Tibial nerve (tissue), 4 donors: Measurements from ENCODE around the gene FYB1. TPM values are rescaled to one million over a fixed set of nuclear protein-coding genes. Genes with fewer than 3 reads are reported as not detected.

Experiments
- DNase-seq, 2 donors: peaks; one replicate each; pipeline ENCODE4 v3.0.0-alpha.2; 2019; ENCODE audit warnings: low spot score in 2 of 2
- H3K27ac ChIP-seq, 4 donors: fragments of 200-600 bp; sonication (generic) in 3 of 4; one replicate each; pipeline ENCODE4 v1.5.1; 2017 to 2019; ENCODE audit warnings: mild to moderate bottlenecking in 1 of 4
- H3K27me3 ChIP-seq, 2 donors: fragments of 200-600 bp; sonication (generic) in 1 of 2; one replicate each; pipeline versions ENCODE4 v1.5.1 to v1.6.0; 2017 to 2019
- H3K36me3 ChIP-seq, 3 donors: fragments of 200-600 bp; sonication (generic); one replicate each; pipeline ENCODE4 v1.5.1; 2018 to 2019
- H3K4me1 ChIP-seq, 4 donors: fragments of 200-600 bp; sonication (generic) in 3 of 4; one replicate each; pipeline ENCODE4 v1.5.1; 2017 to 2019
- H3K4me3 ChIP-seq, 4 donors: fragments of 200-600 bp; sonication (generic) in 3 of 4; one replicate each; pipeline ENCODE4 v1.5.1; 2017 to 2019; ENCODE audit warnings: mild to moderate bottlenecking in 1 of 4, moderate library complexity in 1 of 4
- H3K9me3 ChIP-seq, 4 donors: fragments of 200-600 bp; sonication (generic) in 3 of 4; one replicate each; pipeline ENCODE4 v1.5.1; 2017 to 2019
- EP300 ChIP-seq, 2 donors: sonication (generic); formaldehyde crosslinking; IDR thresholded peaks; one replicate each; pipeline ENCODE4 v1.6.1; 2017; ENCODE audit warnings: antibody characterized with exemption in 2 of 2, mild to moderate bottlenecking in 1 of 2
- POLR2A ChIP-seq, 2 donors: fragments of 450-650 bp; IDR thresholded peaks; one replicate each; pipeline ENCODE4 v1.6.1; 2017; ENCODE audit warnings: antibody characterized with exemption in 2 of 2, mild to moderate bottlenecking in 2 of 2, moderate library complexity in 2 of 2
- WGBS, 2 donors: methylation state at CpG; one replicate each; pipeline ENCODE4 v1.1.5; 2018; 5-methylcytosine and 5-hydroxymethylcytosine counted together
- total RNA-seq, 4 donors: library from RNA; depleted of rRNA; stranded (reverse); fragments of >200 nt; gene quantifications; one replicate each; pipeline ENCODE4 v1.1.0, GENCODE V29; 2016
- TF ChIP-seq, protein P1 (sequence below), 5 experiments: fragments of 200-600 bp in 3 of 5; fragments of 450-650 bp in 2 of 5; sonication (generic) in 3 of 5; IDR thresholded peaks; one replicate each; pipeline ENCODE4 v1.5.1; 2016 to 2019; ENCODE audit warnings: antibody characterized with exemption in 5 of 5, mild to moderate bottlenecking in 3 of 5, moderate library complexity in 2 of 5

FYB1 gene
- total RNA-seq, 4 donors from 2014 or later = 6.7 to 25.1 (median 16.3) TPM

DNA sequence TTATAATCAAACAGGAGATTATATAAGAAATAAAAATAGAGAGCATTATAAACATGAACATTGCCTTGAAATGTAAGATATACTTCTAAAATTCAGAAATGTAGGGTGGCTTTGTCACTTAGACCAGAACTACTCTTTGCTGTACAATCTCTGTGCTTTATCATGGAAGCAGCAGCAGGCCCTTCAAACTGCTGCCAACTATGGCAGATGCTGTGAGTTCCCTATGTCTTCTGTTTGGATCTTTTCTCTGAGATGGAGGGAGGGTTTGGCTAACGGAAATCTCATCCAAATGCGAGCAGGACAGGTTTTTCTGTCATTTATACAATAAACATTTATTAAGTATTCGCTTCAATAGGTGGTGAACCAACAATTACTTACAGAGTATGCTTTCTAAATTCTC lies 110.4 kb downstream of the FYB1 start:
- Histone ChIP-seq H3K9me3 (no peaks in the 10 kb centered on the region), H3K4me1 (no peaks in the 10 kb centered on the region), H3K36me3 (no peaks in the 10 kb centered on the region), H3K27ac (no peak overlapping the region), H3K27me3 (no peaks in the 10 kb centered on the region), H3K4me3 (no peak overlapping the region)
- TF ChIP-seq POLR2A (IDR thresholded peaks at IDR 0.05) = no peak
- TF ChIP-seq, protein P1, sequence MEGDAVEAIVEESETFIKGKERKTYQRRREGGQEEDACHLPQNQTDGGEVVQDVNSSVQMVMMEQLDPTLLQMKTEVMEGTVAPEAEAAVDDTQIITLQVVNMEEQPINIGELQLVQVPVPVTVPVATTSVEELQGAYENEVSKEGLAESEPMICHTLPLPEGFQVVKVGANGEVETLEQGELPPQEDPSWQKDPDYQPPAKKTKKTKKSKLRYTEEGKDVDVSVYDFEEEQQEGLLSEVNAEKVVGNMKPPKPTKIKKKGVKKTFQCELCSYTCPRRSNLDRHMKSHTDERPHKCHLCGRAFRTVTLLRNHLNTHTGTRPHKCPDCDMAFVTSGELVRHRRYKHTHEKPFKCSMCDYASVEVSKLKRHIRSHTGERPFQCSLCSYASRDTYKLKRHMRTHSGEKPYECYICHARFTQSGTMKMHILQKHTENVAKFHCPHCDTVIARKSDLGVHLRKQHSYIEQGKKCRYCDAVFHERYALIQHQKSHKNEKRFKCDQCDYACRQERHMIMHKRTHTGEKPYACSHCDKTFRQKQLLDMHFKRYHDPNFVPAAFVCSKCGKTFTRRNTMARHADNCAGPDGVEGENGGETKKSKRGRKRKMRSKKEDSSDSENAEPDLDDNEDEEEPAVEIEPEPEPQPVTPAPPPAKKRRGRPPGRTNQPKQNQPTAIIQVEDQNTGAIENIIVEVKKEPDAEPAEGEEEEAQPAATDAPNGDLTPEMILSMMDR (IDR thresholded peaks at IDR 0.05) = no peak
- no peak for TF ChIP-seq EP300 (IDR thresholded peaks at IDR 0.05)
- no peak for DNase-seq
- WGBS, 2 donors = 69 to 85% methylated on average over 3 of the region's 3 CpGs

DNA sequence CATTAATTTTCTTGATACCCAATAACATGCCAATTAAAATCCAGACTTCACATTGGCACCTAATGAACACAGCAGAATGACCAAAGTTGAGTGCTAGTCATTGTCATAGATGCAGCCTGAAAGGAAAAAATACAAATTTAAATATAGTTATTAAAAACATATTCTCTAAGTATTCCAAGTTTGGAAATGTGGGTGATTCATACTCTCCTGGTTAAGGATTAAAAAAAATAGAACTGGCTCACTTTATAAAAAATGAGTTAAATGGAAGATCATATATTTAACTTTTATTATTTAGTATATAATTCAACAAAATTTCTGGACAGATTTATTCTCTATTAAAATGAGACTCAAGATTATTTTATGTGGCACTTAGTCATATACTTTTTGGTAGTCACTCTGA lies 112.0 kb downstream of the FYB1 start:
- H3K27ac ChIP-seq = no peak overlapping the region
- no peaks in the 10 kb centered on the region for H3K27me3 ChIP-seq
- no peaks in the 10 kb centered on the region for H3K9me3 ChIP-seq
- no peak overlapping the region for H3K4me3 ChIP-seq
- H3K4me1 ChIP-seq = no peaks in the 10 kb centered on the region
- DNase-seq = no peak
- TF ChIP-seq EP300 (IDR thresholded peaks at IDR 0.05) (no peak), POLR2A (IDR thresholded peaks at IDR 0.05) (no peak)
- TF ChIP-seq, protein P1 (IDR thresholded peaks at IDR 0.05) = no peak
- H3K36me3 ChIP-seq = no peaks in the 10 kb centered on the region

DNA sequence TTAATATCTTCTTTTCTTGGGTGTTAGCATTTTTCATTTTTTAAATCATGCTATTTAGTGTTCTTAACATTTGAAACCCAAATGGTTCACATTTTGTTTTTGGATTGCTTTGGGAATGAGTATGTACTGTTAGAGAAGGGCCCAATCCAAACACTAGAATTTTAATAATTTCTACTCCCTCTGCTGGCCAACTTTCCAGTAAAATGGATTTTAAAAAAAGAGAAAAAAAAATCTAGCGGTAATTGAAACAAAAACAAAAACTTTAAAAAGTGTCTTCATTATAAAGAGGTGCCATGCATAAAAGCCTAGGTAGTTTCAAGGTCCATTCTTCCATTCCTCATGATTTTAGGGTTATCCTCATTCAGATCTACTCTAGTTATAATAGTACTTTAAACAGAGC lies 113.0 kb downstream of the FYB1 start:
- H3K4me1 ChIP-seq = no peaks in the 10 kb centered on the region
- no peak overlapping the region for H3K4me3 ChIP-seq
- no peaks in the 10 kb centered on the region for H3K9me3 ChIP-seq
- H3K36me3 ChIP-seq = no peaks in the 10 kb centered on the region
- TF ChIP-seq, protein P1 (IDR thresholded peaks at IDR 0.05) = peak in 3 of 5 experiments; percentile 7 to 27 (median 12)
- no peak for TF ChIP-seq EP300 (IDR thresholded peaks at IDR 0.05)
- WGBS, 2 donors = 46 to 53% methylated on average over 1 of the region's 1 CpG
- DNase-seq = no peak
- H3K27ac ChIP-seq = no peak overlapping the region
- H3K27me3 ChIP-seq = no peaks in the 10 kb centered on the region

DNA sequence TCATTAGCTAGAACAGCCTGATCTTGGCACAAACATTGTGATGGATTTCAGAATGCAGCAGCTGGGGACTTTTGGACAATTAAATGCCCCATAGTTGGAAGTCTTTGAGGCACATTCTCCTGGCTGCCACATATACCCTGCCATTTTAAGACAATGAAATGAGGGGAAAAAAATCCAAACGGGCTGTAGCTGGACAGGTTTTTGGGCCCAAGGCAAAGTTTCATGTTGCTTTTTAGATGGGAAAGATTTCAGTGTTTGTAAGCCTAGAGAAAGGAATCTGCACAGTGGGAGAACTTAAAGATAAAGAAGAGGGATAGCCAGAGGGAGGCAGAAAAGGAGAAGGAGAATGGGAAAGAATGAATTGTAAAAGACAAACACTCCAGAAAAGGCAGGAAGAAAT lies 115.1 kb downstream of the FYB1 start:
- no peak for DNase-seq
- no peak overlapping the region for H3K27ac ChIP-seq
- no peaks in the 10 kb centered on the region for H3K36me3 ChIP-seq
- 58 to 77% methylated on average over 1 of the region's 1 CpG for WGBS, 2 donors
- no peak for TF ChIP-seq POLR2A (IDR thresholded peaks at IDR 0.05)
- TF ChIP-seq, protein P1 (IDR thresholded peaks at IDR 0.05) = no peak
- TF ChIP-seq EP300 (IDR thresholded peaks at IDR 0.05) = no peak
- H3K4me1 ChIP-seq = no peaks in the 10 kb centered on the region
- H3K4me3 ChIP-seq = no peak overlapping the region
- H3K9me3 ChIP-seq = no peaks in the 10 kb centered on the region
- H3K27me3 ChIP-seq = no peaks in the 10 kb centered on the region

DNA sequence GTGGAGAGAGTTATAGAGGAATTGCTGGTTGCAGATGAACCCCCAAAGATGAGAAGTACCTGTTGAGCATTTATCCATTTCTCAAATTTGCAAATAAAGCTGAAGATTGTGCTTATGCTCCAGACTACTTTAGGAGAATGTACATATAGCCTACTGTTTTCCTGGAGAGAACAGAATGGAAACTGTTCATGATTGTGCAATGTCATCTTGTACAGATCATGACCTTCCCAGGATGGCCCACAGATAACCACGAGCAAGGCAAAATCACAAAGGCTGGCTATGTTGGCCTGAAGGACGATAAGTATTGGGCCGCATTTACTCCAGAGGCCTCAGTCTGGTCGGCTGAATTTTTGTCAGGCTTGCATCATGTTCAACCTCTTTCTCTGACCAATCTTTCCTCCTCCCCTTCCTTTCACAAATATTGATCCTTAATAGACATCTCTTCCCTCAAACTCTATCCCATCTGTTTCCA lies 116.6 kb downstream of the FYB1 start:
- H3K9me3 ChIP-seq = no peaks in the 10 kb centered on the region
- WGBS, 2 donors = 46 to 58% methylated on average over 4 of the region's 4 CpGs
- TF ChIP-seq POLR2A (IDR thresholded peaks at IDR 0.05) (no peak), EP300 (IDR thresholded peaks at IDR 0.05) (no peak)
- TF ChIP-seq, protein P1 (IDR thresholded peaks at IDR 0.05) = no peak
- H3K4me1 ChIP-seq = no peaks in the 10 kb centered on the region
- H3K27me3 ChIP-seq = no peaks in the 10 kb centered on the region
- DNase-seq = no peak
- H3K36me3 ChIP-seq = no peaks in the 10 kb centered on the region
- H3K4me3 ChIP-seq = no peak overlapping the region
- H3K27ac ChIP-seq = no peak overlapping the region
